Upper lobe of right lung (tissue), 1 donor: Measurements from ENCODE around the gene ABHD3. TPM values are rescaled to one million over a fixed set of nuclear protein-coding genes. Genes with fewer than 3 reads are reported as not detected.
"Not testable (repeated sequence)": the region's sequence is repeated elsewhere in the genome, so short reads cannot be mapped to it uniquely, and the experiment has no call there.

Experiments used
- ATAC-seq: fragments of 200-7000 bp; cut with Tn5 transposase; one replicate; pipeline ENCODE4 v1.9.1; 2020; ENCODE audit warnings: mild to moderate bottlenecking, moderate library complexity
- DNase-seq: peaks from one replicate; pipeline ENCODE4 v3.0.0-alpha.2; 2020
- H3K27ac ChIP-seq: fragments of 200-600 bp; one replicate; pipeline ENCODE4 v1.8.0; 2022
- H3K27me3 ChIP-seq: fragments of 200-600 bp; one replicate; pipeline ENCODE4 v1.8.0; 2022; ENCODE audit warnings: mild to moderate bottlenecking
- H3K36me3 ChIP-seq: fragments of 200-600 bp; one replicate; pipeline ENCODE4 v1.8.0; 2022
- H3K4me1 ChIP-seq: fragments of 200-600 bp; one replicate; pipeline ENCODE4 v1.8.0; 2022
- H3K4me3 ChIP-seq: fragments of 200-600 bp; one replicate; pipeline ENCODE4 v1.8.0; 2022; ENCODE audit warnings: mild to moderate bottlenecking
- H3K9me3 ChIP-seq: fragments of 200-600 bp; one replicate; pipeline ENCODE4 v1.8.0; 2022
- CTCF ChIP-seq: fragments of 200-600 bp; IDR thresholded peaks from one replicate; pipeline ENCODE4 v1.8.0; 2022; ENCODE audit warnings: antibody characterized with exemption
- intact Hi-C: fragments of 100-400 bp; cut with DNase I; formaldehyde crosslinking; loops from one replicate; pipeline ENCODE4 v1.11.0; 2022
- total RNA-seq: library from RNA; stranded (reverse); fragmentation: NEBNext Ultra II Directional; extraction: Animal tissue kit (Norgen Biotek cat#: 25700); gene quantifications from one replicate; pipeline ENCODE4 v1.2.1, GENCODE V29; 2021
- donor health status: DM: no; HTN: yes; CAD: no; lungs with severe emphysema.

Gene ABHD3
- total RNA-seq, 1 donor from 2014 or later = 23.8 TPM

GRCh38 chr18:21735452-21736015, 31.0 kb upstream of the ABHD3 start:
- peak; percentile 73 for DNase-seq
- ATAC-seq = peak; percentile 36
- no peak for TF ChIP-seq CTCF
- H3K36me3 ChIP-seq = no peaks in the 10 kb centered on the region
- H3K27me3 ChIP-seq = no peaks in the 10 kb centered on the region
- peak overlapping the region; percentile 6 for H3K27ac ChIP-seq
- no peak overlapping the region for H3K4me3 ChIP-seq
- intact Hi-C loops = no loop called here
- H3K9me3 ChIP-seq = no peaks in the 10 kb centered on the region
- peaks cover 4% of the 10 kb centered on the region for H3K4me1 ChIP-seq

GRCh38 chr18:21733011-21733410, 28.4 kb upstream of the ABHD3 start:
- Histone ChIP-seq H3K9me3 (no peaks in the 10 kb centered on the region), H3K36me3 (no peaks in the 10 kb centered on the region), H3K27ac (no peak overlapping the region), H3K27me3 (no peaks in the 10 kb centered on the region), H3K4me3 (no peak overlapping the region), H3K4me1 (no peaks in the 10 kb centered on the region)
- TF ChIP-seq CTCF = no peak
- intact Hi-C loops = no loop called here
- ATAC-seq (no peak), DNase-seq (no peak)

GRCh38 chr18:21727702-21728101, 23.1 kb upstream of the ABHD3 start:
- no peak for DNase-seq
- Histone ChIP-seq H3K9me3 (no peaks in the 10 kb centered on the region), H3K4me3 (no peak overlapping the region), H3K27ac (no peak overlapping the region), H3K27me3 (no peaks in the 10 kb centered on the region), H3K36me3 (no peaks in the 10 kb centered on the region), H3K4me1 (no peaks in the 10 kb centered on the region)
- intact Hi-C loops = no loop called here
- TF ChIP-seq CTCF = no peak
- ATAC-seq = no peak

- no peaks in the 10 kb centered on the region for H3K36me3 ChIP-seq
- H3K27me3 ChIP-seq = no peaks in the 10 kb centered on the region
- H3K27ac ChIP-seq = no peak overlapping the region
- intact Hi-C loops = no loop called here
- no peak overlapping the region for H3K4me3 ChIP-seq
- ATAC-seq (no peak), DNase-seq (no peak)
- H3K9me3 ChIP-seq = no peaks in the 10 kb centered on the region
- no peak for TF ChIP-seq CTCF
- H3K4me1 ChIP-seq = no peaks in the 10 kb centered on the region
These were observed 20.6 kb upstream of the ABHD3 start for GRCh38 chr18:21725201-21725600.

- Histone ChIP-seq H3K36me3 (no peaks in the 10 kb centered on the region), H3K4me3 (no peak overlapping the region), H3K27me3 (no peaks in the 10 kb centered on the region), H3K4me1 (no peaks in the 10 kb centered on the region), H3K27ac (no peak overlapping the region), H3K9me3 (no peaks in the 10 kb centered on the region)
- peak; percentile 89 for ATAC-seq
- TF ChIP-seq CTCF = no peak
- intact Hi-C loops = no loop called here
- no peak for DNase-seq
These were observed 18.1 kb upstream of the ABHD3 start for GRCh38 chr18:21722687-21723086.

GRCh38 chr18:21714474-21714873, 9.9 kb upstream of the ABHD3 start:
- intact Hi-C loops = no loop called here
- Histone ChIP-seq H3K27me3 (no peaks in the 10 kb centered on the region), H3K9me3 (no peaks in the 10 kb centered on the region), H3K4me1 (no peaks in the 10 kb centered on the region), H3K27ac (no peak overlapping the region), H3K4me3 (no peak overlapping the region), H3K36me3 (no peaks in the 10 kb centered on the region)
- TF ChIP-seq CTCF = no peak
- no peak for ATAC-seq
- no peak for DNase-seq

- H3K27ac ChIP-seq, H3K9me3 ChIP-seq, intact Hi-C loops, H3K4me3 ChIP-seq, ATAC-seq, DNase-seq, H3K36me3 ChIP-seq, H3K27me3 ChIP-seq: not testable (repeated sequence)
- H3K4me1 ChIP-seq = peaks cover 10% of the 10 kb centered on the region
These were observed 2.6 kb upstream of the ABHD3 start for GRCh38 chr18:21707130-21707529.
